Urinary bladder (tissue), 4 donors: ENCODE measurements around the gene CTRB2. TPM values are rescaled to one million over a fixed set of nuclear protein-coding genes. Genes with fewer than 3 reads are reported as not detected.

ENCODE experiments used
- DNase-seq: peaks from one replicate; pipeline ENCODE4 v3.0.0-alpha.2; 2015; ENCODE audit errors: extremely low spot score
- H3K27ac ChIP-seq: one replicate; pipeline ENCODE4 v1.5.1; 2013; ENCODE audit warnings: low read depth, mild to moderate bottlenecking, moderate library complexity
- H3K36me3 ChIP-seq: one replicate; pipeline ENCODE4 v1.6.1; 2013; ENCODE audit warnings: mild to moderate bottlenecking, moderate library complexity; ENCODE audit not compliant: insufficient read depth
- H3K4me1 ChIP-seq: one replicate; pipeline ENCODE4 v1.6.1; 2013; ENCODE audit warnings: mild to moderate bottlenecking, moderate library complexity; ENCODE audit not compliant: insufficient read depth
- H3K4me3 ChIP-seq: one replicate; pipeline ENCODE4 v1.5.1; 2013; ENCODE audit warnings: low read depth, low read length
- WGBS: extraction: QIAGEN DNeasy Blood & Tissue Kit; methylation state at CpG from one replicate; pipeline ENCODE4 v1.1.7; 2013; 5-methylcytosine and 5-hydroxymethylcytosine counted together
- polyA plus RNA-seq: library from polyadenylated mRNA; stranded (reverse); fragments of 200-250 nt; gene quantifications from one replicate; pipeline ENCODE4 v1.2.3, GENCODE V29; 2013
- total RNA-seq: library from RNA; depleted of rRNA; stranded (reverse); fragments of >200 nt; gene quantifications from one replicate; pipeline ENCODE4 v1.2.3, GENCODE V29; 2014
- donor health status: healthy with polysubstance abuse.
- donor health status: healthy.

Gene CTRB2
- total and polyA plus RNA-seq, 2 donors, result 2.6 TPM; not detected in 1

GRCh38 chr16:75237398-75238131 lies 30.6 kb upstream of the CTRB2 start:
- WGBS, result 79% methylated on average over 18 of the region's 18 CpGs
- Histone ChIP-seq H3K36me3 (no peaks in the 10 kb centered on the region), H3K4me1 (no peaks in the 10 kb centered on the region), H3K27ac (no peak overlapping the region), H3K4me3 (no peak overlapping the region)
- DNase-seq, result no peak

GRCh38 chr16:75236736-75237397 lies 29.9 kb upstream of the CTRB2 start:
- H3K4me3 ChIP-seq, result no peak overlapping the region
- WGBS, result 87% methylated on average over 28 of the region's 28 CpGs
- H3K4me1 ChIP-seq, result no peaks in the 10 kb centered on the region
- DNase-seq, result no peak
- H3K27ac ChIP-seq, result no peak overlapping the region
- no peaks in the 10 kb centered on the region for H3K36me3 ChIP-seq

GRCh38 chr16:75236232-75236631 lies 29.3 kb upstream of the CTRB2 start:
- 82% methylated on average over 7 of the region's 7 CpGs for whole genome bisulfite sequencing
- Histone ChIP-seq H3K4me1 (no peaks in the 10 kb centered on the region), H3K36me3 (no peaks in the 10 kb centered on the region)

GRCh38 chr16:75235721-75236193 lies 28.8 kb upstream of the CTRB2 start:
- DNase-seq, result no peak
- no peak overlapping the region for H3K4me3 ChIP-seq
- no peaks in the 10 kb centered on the region for H3K36me3 ChIP-seq
- no peak overlapping the region for H3K27ac ChIP-seq
- H3K4me1 ChIP-seq, result no peaks in the 10 kb centered on the region
- WGBS, result 90% methylated on average over 34 of the region's 34 CpGs

More at GRCh38 chr16:75236232-75236631, 29.3 kb upstream of the CTRB2 start:
- no peak for DNase-seq
- H3K27ac ChIP-seq, result no peak overlapping the region
- no peak overlapping the region for H3K4me3 ChIP-seq

GRCh38 chr16:75234856-75235696 lies 28.1 kb upstream of the CTRB2 start:
- Histone ChIP-seq H3K4me3 (no peak overlapping the region), H3K36me3 (no peaks in the 10 kb centered on the region), H3K27ac (no peak overlapping the region), H3K4me1 (no peaks in the 10 kb centered on the region)
- 81% methylated on average over 48 of the region's 48 CpGs for WGBS
- no peak for DNase-seq

- WGBS, result 48% methylated on average over 7 of the region's 7 CpGs
- Histone ChIP-seq H3K27ac (no peak overlapping the region), H3K36me3 (peaks cover 3% of the 10 kb centered on the region), H3K4me3 (no peak overlapping the region), H3K4me1 (no peaks in the 10 kb centered on the region)
- no peak for DNase-seq
Measured at GRCh38 chr16:75233611-75233938, 26.6 kb upstream of the CTRB2 start.

- peaks cover 3% of the 10 kb centered on the region for H3K36me3 ChIP-seq
- no peaks in the 10 kb centered on the region for H3K4me1 ChIP-seq
- no peak for DNase-seq
- WGBS, result 92% methylated on average over 11 of the region's 11 CpGs
- H3K4me3 ChIP-seq, result no peak overlapping the region
- no peak overlapping the region for H3K27ac ChIP-seq
Measured at GRCh38 chr16:75231570-75231969, 24.6 kb upstream of the CTRB2 start.

GRCh38 chr16:75230471-75231110 lies 23.6 kb upstream of the CTRB2 start:
- Histone ChIP-seq H3K36me3 (peaks cover 3% of the 10 kb centered on the region), H3K4me1 (no peaks in the 10 kb centered on the region), H3K4me3 (no peak overlapping the region), H3K27ac (no peak overlapping the region)
- 85% methylated on average over 9 of the region's 9 CpGs for WGBS
- DNase-seq, result no peak

GRCh38 chr16:75229172-75230031 lies 22.4 kb upstream of the CTRB2 start:
- 91% methylated on average over 48 of the region's 48 CpGs for WGBS
- no peak overlapping the region for H3K27ac ChIP-seq
- H3K4me3 ChIP-seq, result no peak overlapping the region
- DNase-seq, result no peak
- no peaks in the 10 kb centered on the region for H3K4me1 ChIP-seq
- peaks cover 3% of the 10 kb centered on the region for H3K36me3 ChIP-seq

- Histone ChIP-seq H3K4me1 (no peaks in the 10 kb centered on the region), H3K36me3 (peaks cover 3% of the 10 kb centered on the region), H3K4me3 (no peak overlapping the region), H3K27ac (no peak overlapping the region)
- DNase-seq, result no peak
- WGBS, result 87% methylated on average over 17 of the region's 17 CpGs
Measured at GRCh38 chr16:75228143-75228976, 21.4 kb upstream of the CTRB2 start.

- no peak overlapping the region for H3K4me3 ChIP-seq
- no peaks in the 10 kb centered on the region for H3K4me1 ChIP-seq
- peaks cover 3% of the 10 kb centered on the region for H3K36me3 ChIP-seq
- H3K27ac ChIP-seq, result no peak overlapping the region
- 83% methylated on average over 18 of the region's 18 CpGs for WGBS
- no peak for DNase-seq
Measured at GRCh38 chr16:75227361-75228142, 20.6 kb upstream of the CTRB2 start.
